Measurements from ENCODE around the gene PMVK. TPM values are rescaled to one million over a fixed set of nuclear protein-coding genes. Genes with fewer than 3 reads are reported as not detected.

PMVK gene
- total and polyA plus RNA-seq, 2 donors (not counting 1 experiment from before 2014, with no cell fraction given) = 10.1 to 25.1 TPM

DNA sequence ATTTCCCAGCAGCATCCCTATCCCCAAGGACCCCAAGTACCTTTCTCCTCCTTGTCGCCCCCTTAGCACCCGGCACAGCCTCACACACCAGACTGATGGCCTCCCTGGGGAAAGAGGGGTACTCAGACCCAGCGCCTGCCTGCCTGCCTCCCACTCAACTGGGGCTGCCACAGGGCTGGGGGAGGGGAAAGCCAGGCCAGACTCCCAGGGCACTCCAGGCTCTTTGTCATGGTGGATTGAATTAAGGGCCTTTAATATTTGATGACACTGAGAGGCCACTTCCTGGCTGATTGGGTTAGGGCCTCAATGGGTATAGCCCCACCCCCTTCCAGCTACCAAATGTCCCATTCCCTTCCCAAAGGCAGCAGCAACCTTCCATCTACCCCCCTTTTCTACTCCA lies 32.2 kb upstream of the PMVK start:
- Histone ChIP-seq H3K79me2 (ENCODE audit: control insufficient read depth, insufficient read depth, low read length) (peaks cover 56% of the 10 kb centered on the region), H2AFZ (ENCODE audit: low read length) (no peak overlapping the region), H3K9me3 (ENCODE audit: control insufficient read depth, insufficient read depth, low read depth, low read length) (no peaks in the 10 kb centered on the region), H3K27me3 (ENCODE audit: control insufficient read depth, insufficient read depth, low read length) (no peaks in the 10 kb centered on the region), H3K27ac (ENCODE audit: insufficient read depth, low read length) (peak overlapping the region; percentile 94), H3K4me2 (ENCODE audit: extremely low read depth, insufficient read depth, low read length) (peak overlapping the region; percentile 85), H3K36me3 (ENCODE audit: control insufficient read depth, insufficient read depth, low read length) (peaks cover 30% of the 10 kb centered on the region), H4K20me1 (ENCODE audit: control insufficient read depth, extremely low read depth, insufficient read depth, low read length) (no peaks in the 10 kb centered on the region), H3K9ac (ENCODE audit: insufficient read depth, low read length) (peak overlapping the region; percentile 36), H3K4me1 (ENCODE audit: control insufficient read depth, extremely low read depth, insufficient read depth, low read length) (peaks cover 26% of the 10 kb centered on the region), H3K4me3 (replicated peaks in 1 of 4; ENCODE audit: control extremely low read depth in 1 of 4, insufficient read depth in 1 of 4, low read depth in 3 of 4, low read length in 4 of 4) (peak overlapping the region; percentile 60 to 92 (median 82))
- TF ChIP-seq, protein P1, sequence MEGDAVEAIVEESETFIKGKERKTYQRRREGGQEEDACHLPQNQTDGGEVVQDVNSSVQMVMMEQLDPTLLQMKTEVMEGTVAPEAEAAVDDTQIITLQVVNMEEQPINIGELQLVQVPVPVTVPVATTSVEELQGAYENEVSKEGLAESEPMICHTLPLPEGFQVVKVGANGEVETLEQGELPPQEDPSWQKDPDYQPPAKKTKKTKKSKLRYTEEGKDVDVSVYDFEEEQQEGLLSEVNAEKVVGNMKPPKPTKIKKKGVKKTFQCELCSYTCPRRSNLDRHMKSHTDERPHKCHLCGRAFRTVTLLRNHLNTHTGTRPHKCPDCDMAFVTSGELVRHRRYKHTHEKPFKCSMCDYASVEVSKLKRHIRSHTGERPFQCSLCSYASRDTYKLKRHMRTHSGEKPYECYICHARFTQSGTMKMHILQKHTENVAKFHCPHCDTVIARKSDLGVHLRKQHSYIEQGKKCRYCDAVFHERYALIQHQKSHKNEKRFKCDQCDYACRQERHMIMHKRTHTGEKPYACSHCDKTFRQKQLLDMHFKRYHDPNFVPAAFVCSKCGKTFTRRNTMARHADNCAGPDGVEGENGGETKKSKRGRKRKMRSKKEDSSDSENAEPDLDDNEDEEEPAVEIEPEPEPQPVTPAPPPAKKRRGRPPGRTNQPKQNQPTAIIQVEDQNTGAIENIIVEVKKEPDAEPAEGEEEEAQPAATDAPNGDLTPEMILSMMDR (conservative IDR thresholded peaks at IDR 0.05 in 1 of 2, IDR thresholded peaks at IDR 0.05 in 1 of 2; ENCODE audit: low read depth in 1 of 2, low read length in 2 of 2) = no peak
- no peak for TF ChIP-seq EZH2 (IDR thresholded peaks at IDR 0.05; ENCODE audit: low read length, missing control alignments)
- DNase-seq (ENCODE audit: low read depth in 2 of 2) = no peak

DNA sequence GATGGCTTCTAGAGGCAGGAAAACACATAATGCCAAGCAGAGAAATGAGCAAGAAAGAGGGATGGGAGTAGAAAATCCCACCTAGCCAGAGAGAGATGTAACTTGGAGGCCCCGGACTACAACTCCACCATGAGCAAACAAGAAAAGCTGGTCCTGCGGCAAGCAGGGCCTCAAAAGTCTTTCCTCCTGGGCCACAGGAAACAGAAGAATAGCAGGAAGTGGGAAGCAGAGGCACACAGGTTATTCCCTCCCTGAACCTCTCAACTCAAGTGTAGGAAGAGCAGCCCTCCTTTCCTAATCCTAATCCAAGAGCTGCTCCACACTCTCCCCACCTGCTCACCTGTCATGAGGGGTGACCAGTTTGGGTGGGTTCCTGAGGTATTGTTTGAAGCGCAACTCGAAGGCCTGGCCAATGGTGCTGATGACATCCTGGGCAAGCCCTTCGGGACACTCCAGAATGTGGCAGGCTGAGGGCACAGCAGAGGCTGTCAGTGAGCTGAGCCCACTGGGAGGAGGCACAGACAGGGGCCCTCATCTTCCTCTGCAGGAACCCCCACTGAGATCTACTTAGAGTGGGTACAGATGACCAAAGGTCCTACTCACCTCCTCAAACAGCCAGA lies 30.9 kb upstream of the PMVK start:
- Histone ChIP-seq H2AFZ (ENCODE audit: low read length) (no peak overlapping the region), H3K4me2 (ENCODE audit: extremely low read depth, insufficient read depth, low read length) (peak overlapping the region; percentile 27), H3K4me1 (ENCODE audit: control insufficient read depth, extremely low read depth, insufficient read depth, low read length) (peaks cover 20% of the 10 kb centered on the region), H3K4me3 (replicated peaks in 1 of 4; ENCODE audit: control extremely low read depth in 1 of 4, insufficient read depth in 1 of 4, low read depth in 3 of 4, low read length in 4 of 4) (peak overlapping the region in 2 of 4 experiments; percentile 24 to 86), H3K79me2 (ENCODE audit: control insufficient read depth, insufficient read depth, low read length) (peaks cover 56% of the 10 kb centered on the region), H3K9me3 (ENCODE audit: control insufficient read depth, insufficient read depth, low read depth, low read length) (no peaks in the 10 kb centered on the region), H3K9ac (ENCODE audit: insufficient read depth, low read length) (no peak overlapping the region), H4K20me1 (ENCODE audit: control insufficient read depth, extremely low read depth, insufficient read depth, low read length) (no peaks in the 10 kb centered on the region), H3K27ac (ENCODE audit: insufficient read depth, low read length) (no peak overlapping the region), H3K27me3 (ENCODE audit: control insufficient read depth, insufficient read depth, low read length) (no peaks in the 10 kb centered on the region), H3K36me3 (ENCODE audit: control insufficient read depth, insufficient read depth, low read length) (peaks cover 34% of the 10 kb centered on the region)
- DNase-seq (ENCODE audit: low read depth in 2 of 2) = no peak
- TF ChIP-seq, protein P1 (conservative IDR thresholded peaks at IDR 0.05 in 1 of 2, IDR thresholded peaks at IDR 0.05 in 1 of 2; ENCODE audit: low read depth in 1 of 2, low read length in 2 of 2) = no peak
- no peak for TF ChIP-seq EZH2 (IDR thresholded peaks at IDR 0.05; ENCODE audit: low read length, missing control alignments)

DNA sequence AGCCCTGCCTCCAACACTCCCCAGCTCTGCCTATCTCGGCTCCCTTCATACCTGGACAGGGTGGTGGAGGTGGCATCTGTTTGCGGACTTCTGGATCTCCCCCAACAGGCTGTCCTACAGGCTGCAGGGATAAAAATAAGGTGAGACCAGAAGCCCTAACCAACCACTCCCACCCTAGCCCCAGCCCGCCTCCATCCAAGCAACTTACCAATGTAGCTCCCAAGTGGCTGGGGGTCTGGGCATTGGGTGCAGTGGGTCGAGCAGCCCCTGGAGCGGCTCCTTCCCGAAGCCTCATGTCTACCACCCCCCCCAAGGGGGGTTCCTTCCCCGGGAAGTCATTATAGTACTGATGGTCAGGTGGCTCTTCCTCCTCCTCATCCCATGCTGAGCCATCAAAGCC lies 29.6 kb upstream of the PMVK start:
- Histone ChIP-seq H2AFZ (ENCODE audit: low read length) (no peak overlapping the region), H3K4me1 (ENCODE audit: control insufficient read depth, extremely low read depth, insufficient read depth, low read length) (peaks cover 11% of the 10 kb centered on the region), H3K4me2 (ENCODE audit: extremely low read depth, insufficient read depth, low read length) (no peak overlapping the region), H3K79me2 (ENCODE audit: control insufficient read depth, insufficient read depth, low read length) (peaks cover 49% of the 10 kb centered on the region), H3K27ac (ENCODE audit: insufficient read depth, low read length) (no peak overlapping the region), H3K9ac (ENCODE audit: insufficient read depth, low read length) (no peak overlapping the region), H3K4me3 (replicated peaks in 1 of 4; ENCODE audit: control extremely low read depth in 1 of 4, insufficient read depth in 1 of 4, low read depth in 3 of 4, low read length in 4 of 4) (no peak overlapping the region), H3K27me3 (ENCODE audit: control insufficient read depth, insufficient read depth, low read length) (no peaks in the 10 kb centered on the region), H4K20me1 (ENCODE audit: control insufficient read depth, extremely low read depth, insufficient read depth, low read length) (no peaks in the 10 kb centered on the region), H3K36me3 (ENCODE audit: control insufficient read depth, insufficient read depth, low read length) (peaks cover 34% of the 10 kb centered on the region), H3K9me3 (ENCODE audit: control insufficient read depth, insufficient read depth, low read depth, low read length) (no peaks in the 10 kb centered on the region)
- TF ChIP-seq, protein P1 (conservative IDR thresholded peaks at IDR 0.05 in 1 of 2, IDR thresholded peaks at IDR 0.05 in 1 of 2; ENCODE audit: low read depth in 1 of 2, low read length in 2 of 2) = no peak
- TF ChIP-seq EZH2 (IDR thresholded peaks at IDR 0.05; ENCODE audit: low read length, missing control alignments) = no peak
- no peak for DNase-seq (ENCODE audit: low read depth in 2 of 2)
